Nephron (organoid): ENCODE results near the gene PTPRU.

Experiments
- H3K27ac Mint-ChIP-seq, 3 experiments: 2 replicates each; pipeline ENCODE4 v1.8.0; 2020; ENCODE audit warnings: mixed read lengths in 3 of 3, mild to moderate bottlenecking in 2 of 3, moderate library complexity in 1 of 3
- H3K27me3 Mint-ChIP-seq: 2 replicates; pipeline ENCODE4 v1.8.0; 2021; ENCODE audit warnings: low read depth, mild to moderate bottlenecking, moderate library complexity, mixed read lengths
- H3K36me3 Mint-ChIP-seq: 2 replicates; pipeline ENCODE4 v1.8.0; 2020; ENCODE audit warnings: low read depth, mixed read lengths
- H3K4me1 Mint-ChIP-seq: 2 replicates; pipeline ENCODE4 v1.8.0; 2020; ENCODE audit warnings: mixed read lengths
- H3K4me3 Mint-ChIP-seq, 3 experiments: 2 replicates each; pipeline ENCODE4 v1.8.0; 2020; ENCODE audit warnings: mild to moderate bottlenecking in 3 of 3, mixed read lengths in 3 of 3, moderate library complexity in 2 of 3
- H3K9me3 Mint-ChIP-seq: 2 replicates; pipeline ENCODE4 v1.8.0; 2020; ENCODE audit warnings: mixed read lengths
- CTCF ChIP-seq, 3 experiments: fragments of 200-600 bp; sonication (generic); IDR thresholded peaks; one replicate each; pipeline ENCODE4 v1.5.0; 2021; ENCODE audit warnings: antibody characterized with exemption in 3 of 3; ENCODE audit not compliant: unreplicated experiment in 3 of 3

The PTPRU gene

GRCh38 chr1:29202053-29202452 is 34.3 kb upstream of the PTPRU start:
- Mint-ChIP-seq H3K4me3 (no peak overlapping the region), H3K36me3 (peaks cover 36% of the 10 kb centered on the region), H3K27me3 (no peaks in the 10 kb centered on the region), H3K9me3 (no peaks in the 10 kb centered on the region), H3K4me1 (peaks cover 9% of the 10 kb centered on the region), H3K27ac (peak overlapping the region; percentile 78 to 92 (median 86))
- TF ChIP-seq CTCF (IDR thresholded peaks at IDR 0.05; ENCODE audit: unreplicated experiment in 3 of 3), result no peak

- peak overlapping the region; percentile 78 to 92 (median 86) for H3K27ac Mint-ChIP-seq
- TF ChIP-seq CTCF (IDR thresholded peaks at IDR 0.05; ENCODE audit: unreplicated experiment in 3 of 3), result peak; percentile 94 to 96 (median 95)
- no peaks in the 10 kb centered on the region for H3K9me3 Mint-ChIP-seq
- no peaks in the 10 kb centered on the region for H3K27me3 Mint-ChIP-seq
- no peak overlapping the region for H3K4me3 Mint-ChIP-seq
- peaks cover 30% of the 10 kb centered on the region for H3K36me3 Mint-ChIP-seq
- peaks cover 9% of the 10 kb centered on the region for H3K4me1 Mint-ChIP-seq
Measured at GRCh38 chr1:29202584-29203340, 33.6 kb upstream of the PTPRU start.

GRCh38 chr1:29208442-29208841 is 27.9 kb upstream of the PTPRU start:
- no peak overlapping the region for H3K27ac Mint-ChIP-seq
- no peaks in the 10 kb centered on the region for H3K4me1 Mint-ChIP-seq
- H3K4me3 Mint-ChIP-seq, result no peak overlapping the region
- H3K36me3 Mint-ChIP-seq, result peaks cover 32% of the 10 kb centered on the region
- no peak for TF ChIP-seq CTCF (IDR thresholded peaks at IDR 0.05; ENCODE audit: unreplicated experiment in 3 of 3)
- no peaks in the 10 kb centered on the region for H3K27me3 Mint-ChIP-seq
- H3K9me3 Mint-ChIP-seq, result no peaks in the 10 kb centered on the region

GRCh38 chr1:29209173-29209572 is 27.1 kb upstream of the PTPRU start:
- no peak for TF ChIP-seq CTCF (IDR thresholded peaks at IDR 0.05; ENCODE audit: unreplicated experiment in 3 of 3)
- no peak overlapping the region for H3K4me3 Mint-ChIP-seq
- H3K9me3 Mint-ChIP-seq, result no peaks in the 10 kb centered on the region
- H3K4me1 Mint-ChIP-seq, result no peaks in the 10 kb centered on the region
- peaks cover 33% of the 10 kb centered on the region for H3K36me3 Mint-ChIP-seq
- H3K27me3 Mint-ChIP-seq, result no peaks in the 10 kb centered on the region
- no peak overlapping the region for H3K27ac Mint-ChIP-seq

GRCh38 chr1:29210278-29211085 is 25.8 kb upstream of the PTPRU start:
- Mint-ChIP-seq H3K27ac (no peak overlapping the region), H3K36me3 (peaks cover 39% of the 10 kb centered on the region), H3K4me3 (no peak overlapping the region), H3K9me3 (no peaks in the 10 kb centered on the region), H3K4me1 (no peaks in the 10 kb centered on the region), H3K27me3 (no peaks in the 10 kb centered on the region)
- TF ChIP-seq CTCF (IDR thresholded peaks at IDR 0.05; ENCODE audit: unreplicated experiment in 3 of 3), result no peak
